GM19438 (cell line): ENCODE data around the gene ZFYVE21.
"Not testable (repeated sequence)": the region's sequence is repeated elsewhere in the genome, so short reads cannot be mapped to it uniquely, and the experiment has no call there.

ENCODE experiments used
- ATAC-seq: cut with Tn5 transposase; IDR thresholded peaks from one replicate; pipeline ENCODE4 v1.9.1; 2021; ENCODE audit warnings: low read depth; ENCODE audit not compliant: unreplicated experiment

ZFYVE21 gene

DNA sequence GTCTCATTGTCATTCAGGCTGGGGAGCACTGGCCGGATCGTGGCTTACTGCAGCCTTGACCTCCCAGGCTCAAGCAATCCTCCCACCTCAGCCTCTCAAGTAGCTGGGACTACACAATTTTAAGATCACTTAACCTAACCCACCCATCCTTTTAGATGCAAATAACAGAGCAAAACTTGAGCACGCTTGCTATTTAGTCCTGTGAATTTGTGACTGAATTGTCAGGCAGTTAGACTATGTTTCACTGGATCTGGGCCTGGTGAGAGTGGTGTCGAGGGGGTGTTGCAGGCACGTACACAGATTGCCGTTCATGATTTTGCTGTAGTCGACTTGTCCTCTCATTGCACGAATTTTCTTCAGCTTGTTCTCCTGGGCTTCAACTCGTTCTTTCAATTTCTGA, 38.2 kb downstream of the ZFYVE21 start:
- no peak for ATAC-seq

DNA sequence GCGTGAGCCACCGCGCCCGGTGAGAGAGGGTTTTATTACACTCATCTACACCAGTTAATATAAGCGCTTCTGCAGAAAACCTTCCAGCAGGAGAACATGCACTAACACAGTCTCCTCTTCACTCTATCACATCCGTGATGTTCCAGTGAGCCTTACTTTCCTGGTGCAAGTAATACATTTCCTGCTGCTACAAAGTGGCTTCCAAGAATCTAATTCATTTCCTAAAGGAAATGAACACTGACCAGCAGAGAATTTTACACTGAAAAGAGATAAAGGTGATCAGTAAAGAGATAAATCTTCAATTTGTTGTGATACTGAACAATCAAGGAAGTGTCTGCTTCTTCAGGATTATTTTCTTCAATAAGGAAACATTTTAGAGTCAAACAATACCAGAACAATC, 39.5 kb downstream of the ZFYVE21 start:
- no peak for ATAC-seq

DNA sequence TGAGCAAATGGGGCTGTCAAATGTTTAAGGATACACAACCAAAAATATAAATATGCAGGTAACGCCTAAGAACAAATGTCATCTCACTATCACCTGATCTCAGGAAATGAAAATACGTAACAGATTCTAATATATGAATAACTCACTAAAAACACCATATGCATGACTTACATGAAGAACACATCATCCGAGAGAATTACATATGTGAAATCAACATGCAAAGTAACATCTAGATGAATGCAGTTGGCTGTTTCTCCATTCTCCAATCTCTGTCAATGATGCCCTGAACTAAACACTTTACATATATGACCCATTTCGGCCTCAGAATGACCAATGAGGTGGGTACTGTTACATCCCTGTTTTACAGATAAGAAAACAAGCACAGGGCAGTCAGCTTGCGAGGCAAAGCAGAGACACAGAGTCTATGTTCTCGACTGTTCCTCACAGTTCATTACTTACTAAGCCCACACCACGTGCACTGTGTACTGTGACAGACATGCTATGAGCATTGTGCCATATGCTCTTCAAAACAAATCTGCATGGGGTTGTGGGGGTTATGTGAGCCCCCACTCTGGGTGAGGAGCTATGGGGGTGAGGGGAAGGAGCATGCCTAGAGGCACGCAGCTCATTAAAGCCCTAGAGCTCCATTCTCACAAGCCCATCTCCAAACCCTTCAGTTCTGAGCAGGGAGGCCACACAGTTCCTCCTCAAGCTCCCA, 42.6 kb downstream of the ZFYVE21 start:
- no peak for ATAC-seq

DNA sequence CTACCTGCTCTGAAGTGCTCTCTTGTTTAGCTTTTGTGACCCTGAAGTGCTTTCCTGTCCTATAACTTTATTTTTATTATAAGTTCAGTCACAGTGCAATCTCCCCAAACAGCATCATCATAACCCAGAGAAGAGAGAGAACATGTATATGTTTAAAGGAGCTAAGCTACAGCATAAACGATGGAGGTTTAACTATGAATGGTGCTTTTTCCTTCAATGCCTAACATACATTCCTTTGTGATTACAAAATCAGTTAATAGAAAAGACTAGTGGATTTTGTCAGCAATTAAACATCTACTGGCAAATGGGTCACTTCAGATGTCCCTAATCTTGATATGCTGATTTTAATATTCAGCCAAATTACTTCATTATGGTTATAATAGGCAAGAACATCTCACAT, 46.4 kb downstream of the ZFYVE21 start:
- no peak for ATAC-seq

DNA sequence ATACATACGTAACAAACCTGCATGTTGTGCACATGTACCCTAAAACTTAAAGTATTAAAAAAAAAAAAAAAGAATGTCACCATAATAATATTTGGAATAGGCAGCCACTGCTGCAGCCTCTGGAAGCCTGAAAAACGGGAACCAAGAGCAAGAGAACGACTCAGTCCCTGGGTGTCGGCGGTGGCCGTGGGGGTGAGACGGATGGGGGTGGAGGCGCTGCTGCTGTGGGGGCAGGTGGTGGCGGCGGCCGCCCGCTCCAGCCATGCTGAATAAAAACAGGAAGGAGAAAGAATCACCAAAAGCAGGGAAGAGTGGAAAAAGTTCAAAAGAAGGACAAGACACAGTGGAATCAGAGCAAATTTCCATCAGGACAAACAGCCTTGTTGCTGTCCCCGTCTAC, 46.9 kb downstream of the ZFYVE21 start:
- no peak for ATAC-seq

DNA sequence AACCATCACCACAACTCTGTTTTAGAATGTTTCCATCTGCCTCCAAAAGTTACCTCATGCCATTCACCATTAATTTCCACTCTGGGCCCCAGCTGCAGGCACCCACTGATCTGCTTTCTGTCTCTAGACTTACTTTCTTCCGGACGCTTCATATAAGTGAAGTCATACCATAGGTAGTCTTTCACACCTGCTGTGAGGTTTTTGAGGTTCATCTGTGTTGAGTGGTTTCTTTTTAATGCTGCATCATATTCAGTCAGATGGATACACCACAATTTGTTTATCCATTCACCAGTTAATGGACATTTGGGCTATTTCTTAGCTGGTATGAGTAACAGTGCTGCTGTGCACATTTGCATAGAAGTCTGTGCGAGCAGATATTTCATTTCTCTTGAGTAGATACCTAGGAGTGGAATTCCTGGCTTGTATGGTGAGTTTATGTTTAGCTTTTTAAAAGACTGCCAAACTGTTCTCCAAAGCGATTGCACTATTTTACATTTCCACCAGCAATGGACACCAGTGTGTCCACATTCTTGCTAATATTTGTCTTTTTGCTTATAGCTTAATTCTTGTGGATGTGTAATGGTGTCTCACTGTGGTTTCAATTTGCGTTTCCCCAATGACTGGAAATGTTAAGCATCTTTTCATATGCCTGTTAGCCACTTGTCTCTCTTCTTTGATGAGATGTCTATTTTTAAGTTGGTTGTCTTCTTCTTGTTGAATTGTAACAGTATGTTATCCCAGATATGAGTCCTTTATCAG, 48.3 kb downstream of the ZFYVE21 start:
- peak; percentile 65 for ATAC-seq

DNA sequence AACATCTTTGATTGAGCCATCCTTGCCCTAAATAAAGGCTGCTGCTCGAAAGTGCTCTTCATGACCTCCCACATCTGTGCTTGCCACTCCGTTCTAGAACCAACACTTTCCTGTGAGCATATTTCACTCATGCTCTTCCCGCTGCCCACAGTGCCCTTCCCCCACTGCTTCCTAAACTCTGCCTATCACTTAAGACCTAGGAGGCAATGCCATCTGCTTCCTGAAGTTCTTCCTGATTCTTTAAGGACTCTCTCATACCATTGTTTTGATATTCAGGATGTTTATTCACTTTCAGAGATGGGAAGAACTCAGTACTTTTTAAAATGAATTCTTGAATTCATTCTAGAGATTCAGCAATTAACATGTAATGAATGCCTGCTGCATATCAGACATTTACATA, 49.9 kb downstream of the ZFYVE21 start:
- no peak for ATAC-seq

DNA sequence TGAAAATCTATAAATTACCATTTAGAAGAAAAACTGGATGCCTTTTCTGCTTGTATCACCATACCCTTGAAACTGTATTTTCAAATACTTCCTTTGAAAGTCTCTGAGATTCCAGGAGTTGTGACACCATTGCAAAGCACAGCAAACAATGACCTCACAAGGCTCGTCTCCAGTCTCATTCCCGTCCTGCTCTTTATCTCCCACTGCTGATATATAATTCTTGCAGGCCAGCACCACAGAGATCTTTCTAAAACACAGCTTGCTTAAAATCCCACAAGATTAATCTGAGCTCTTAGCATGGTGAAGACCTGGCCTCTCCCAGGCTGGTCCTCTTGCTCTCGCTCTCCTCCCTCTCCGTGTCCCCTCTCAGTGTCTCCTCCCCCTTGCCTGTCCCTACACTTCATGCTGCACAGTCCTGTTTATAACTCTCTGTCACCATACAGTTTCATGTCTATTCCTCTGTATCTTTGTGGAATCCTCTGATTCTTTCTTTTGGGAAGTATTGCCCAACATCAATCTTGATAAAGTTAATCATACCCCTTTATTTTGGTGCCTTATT, 51.8 kb downstream of the ZFYVE21 start:
- no peak for ATAC-seq

DNA sequence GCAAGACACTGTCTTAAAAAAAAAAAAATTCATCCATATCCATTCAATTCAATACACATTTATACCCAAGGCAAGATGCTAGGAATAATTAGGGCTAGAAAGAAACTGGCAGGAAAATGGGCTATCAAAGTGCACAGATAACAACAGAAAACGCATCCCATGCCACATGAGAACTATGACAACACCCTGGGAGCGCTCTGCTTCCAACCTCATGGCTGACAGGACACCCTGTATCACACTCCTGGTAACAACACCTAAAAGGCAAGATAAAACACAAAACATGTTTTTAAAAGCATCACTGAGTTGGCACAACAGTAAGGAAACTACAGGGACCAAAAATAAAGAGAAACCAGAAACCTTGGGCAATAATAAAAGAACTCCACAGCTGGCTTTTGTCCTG, 54.9 kb downstream of the ZFYVE21 start:
- no peak for ATAC-seq

DNA sequence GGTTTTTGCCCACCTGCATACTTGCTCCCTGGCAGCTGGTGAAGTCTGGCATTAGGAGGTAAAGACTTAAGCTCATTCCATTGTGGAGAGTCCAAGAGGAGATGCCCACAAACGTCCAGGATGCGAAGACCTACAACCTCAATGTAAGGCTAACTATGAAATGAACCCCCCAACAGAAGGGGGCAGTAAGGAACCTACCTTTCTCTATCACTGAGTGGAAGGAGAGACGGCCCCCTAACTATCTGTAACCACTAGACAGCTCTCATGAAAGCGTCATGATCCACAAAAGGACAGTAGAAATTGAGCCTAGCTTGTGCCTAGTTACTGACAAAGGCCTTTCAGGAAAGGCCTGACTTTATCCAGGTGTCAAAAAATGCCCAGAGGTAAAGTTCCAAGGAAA, 55.3 kb downstream of the ZFYVE21 start:
- ATAC-seq: no peak

DNA sequence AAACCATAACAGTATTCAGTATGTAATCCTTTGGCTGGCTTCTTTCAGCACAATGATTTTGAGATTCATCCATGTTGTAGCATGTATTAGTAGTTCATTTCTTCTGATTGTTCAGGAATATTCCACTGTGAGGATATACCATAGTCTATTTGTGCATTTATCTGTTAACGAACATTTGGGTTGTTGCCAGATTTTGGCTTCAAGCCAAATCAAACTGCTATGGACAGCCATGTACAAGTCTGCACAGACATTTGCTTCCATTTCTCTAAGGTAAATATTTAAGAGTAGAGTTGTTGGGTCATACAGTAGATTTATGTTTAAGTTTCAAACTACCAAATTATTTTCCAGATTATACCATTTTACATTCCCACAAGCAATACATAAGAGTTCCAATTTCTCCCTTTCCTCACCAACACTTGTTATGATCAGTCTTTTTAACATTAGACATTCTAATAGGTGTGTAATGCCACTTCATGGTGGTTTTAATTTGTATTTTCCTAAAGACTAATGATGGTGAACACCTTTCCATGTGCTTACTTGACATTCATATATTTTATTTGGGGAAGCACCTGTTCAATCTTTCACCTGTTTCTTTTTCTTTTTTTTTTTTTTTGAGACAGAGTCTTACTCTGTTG, 56.6 kb downstream of the ZFYVE21 start:
- ATAC-seq: no peak

DNA sequence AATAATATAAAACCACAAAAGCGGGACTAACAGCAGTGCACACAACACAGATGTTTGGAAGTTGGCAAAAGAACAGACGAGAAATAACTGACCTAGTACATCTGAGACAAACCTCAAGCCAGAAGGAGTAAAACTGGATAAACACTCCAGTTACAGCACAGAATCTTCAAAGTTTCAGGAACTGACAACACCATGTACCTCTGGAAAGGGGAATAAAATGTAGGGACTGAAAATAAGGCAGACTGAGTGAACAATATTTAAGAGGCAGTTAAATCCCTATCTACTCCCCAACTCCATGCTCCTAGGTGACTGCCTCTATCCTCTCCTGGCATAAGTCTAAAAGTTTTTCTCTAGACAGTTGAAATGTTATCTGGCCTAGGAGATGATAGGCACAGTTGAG, 57.9 kb downstream of the ZFYVE21 start:
- ATAC-seq: no peak

DNA sequence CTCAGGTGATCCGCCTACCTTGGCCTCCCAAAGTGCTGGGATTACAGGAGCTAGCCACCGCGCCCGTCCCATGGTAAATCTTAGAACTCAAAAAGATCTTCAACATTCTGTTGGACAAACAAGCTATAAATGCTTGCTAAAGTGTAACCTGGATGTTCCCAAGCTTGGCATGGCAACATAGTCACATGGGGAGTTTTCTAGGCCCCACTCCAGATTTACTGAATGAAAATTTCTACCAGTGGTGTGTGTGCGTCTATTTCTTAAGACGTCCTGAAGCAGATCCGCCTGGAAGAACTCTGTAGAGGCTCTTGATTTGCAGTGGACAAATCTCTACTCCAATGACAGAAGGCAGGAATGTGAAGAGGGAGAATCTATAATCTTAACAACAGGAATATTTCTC, 59.9 kb downstream of the ZFYVE21 start:
- no peak for ATAC-seq

DNA sequence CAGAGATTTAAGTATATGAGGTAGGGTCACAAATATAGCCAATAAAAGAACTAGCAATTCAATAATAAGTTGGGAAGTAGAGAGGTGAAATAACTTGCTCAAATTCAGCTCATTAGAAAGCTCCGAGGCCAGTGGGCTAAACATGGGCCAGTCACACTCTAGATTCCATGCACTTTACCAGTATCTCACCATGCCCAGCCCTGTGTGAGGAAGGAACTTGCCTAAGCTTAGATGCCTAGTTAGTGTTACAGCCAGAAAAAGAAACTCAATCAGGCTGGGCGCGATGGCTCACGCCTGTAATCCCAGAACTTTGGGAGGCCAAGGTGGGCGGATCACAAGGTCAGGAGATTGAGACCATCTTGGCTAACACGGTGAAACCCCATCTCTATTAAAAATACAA, 60.7 kb downstream of the ZFYVE21 start:
- not testable (repeated sequence) for ATAC-seq

DNA sequence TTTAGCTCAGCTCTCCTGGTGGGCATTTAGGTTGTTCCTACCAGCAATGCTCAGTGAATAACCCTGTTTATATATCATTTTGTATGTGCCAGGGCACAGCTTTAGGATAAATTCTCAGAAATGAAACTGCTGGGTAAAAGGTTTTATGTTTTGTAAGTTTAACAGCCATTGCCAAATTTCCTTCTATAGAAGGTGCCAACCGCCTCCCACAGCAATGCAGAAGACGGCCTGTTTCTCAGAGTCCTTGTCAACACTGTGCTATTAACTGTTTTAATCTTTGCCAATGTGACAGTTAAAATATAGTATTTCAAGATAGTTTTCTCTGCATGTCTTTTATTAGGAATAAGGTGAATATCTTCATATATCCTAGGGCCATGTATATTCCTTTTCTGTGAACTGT, 66.8 kb downstream of the ZFYVE21 start:
- ATAC-seq: no peak
